ENCODE results near the gene PDCD11.

DNA sequence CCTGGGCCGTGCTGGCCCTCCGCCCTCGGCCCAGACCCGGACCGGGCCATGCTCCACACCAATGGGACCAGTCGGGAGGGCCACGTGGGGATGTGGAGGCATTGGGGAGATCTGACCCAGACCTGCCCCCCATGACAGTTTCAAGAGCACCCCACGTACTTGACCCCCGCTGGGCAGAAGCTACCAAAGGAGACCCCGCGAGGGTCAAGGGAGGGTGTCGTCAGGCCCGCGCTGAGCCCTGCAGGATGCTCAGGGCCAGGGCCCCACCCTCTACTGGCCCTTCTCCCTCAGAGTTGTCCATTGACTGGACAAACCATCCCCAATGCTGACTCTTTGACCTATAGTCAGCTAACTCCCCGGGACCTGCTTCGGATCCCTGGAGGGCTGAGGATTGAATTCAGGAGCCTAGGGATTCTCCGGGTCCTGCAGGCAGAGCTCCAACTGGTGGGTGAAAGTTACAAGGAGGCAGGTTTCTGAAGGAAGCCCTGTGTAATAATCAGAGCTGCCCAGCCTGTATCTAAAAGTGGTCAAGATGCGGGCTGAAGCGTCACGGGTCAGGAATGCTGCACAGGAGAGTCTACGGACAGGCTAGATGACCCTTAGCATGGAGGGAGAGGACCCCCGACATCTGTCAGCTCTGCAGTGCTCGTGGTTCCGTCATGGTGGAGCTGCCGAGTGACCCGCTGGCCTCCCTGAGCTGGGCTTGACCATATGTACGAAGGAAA is 56.2 kb downstream of the PDCD11 start:
- TF ChIP-seq, protein P1, sequence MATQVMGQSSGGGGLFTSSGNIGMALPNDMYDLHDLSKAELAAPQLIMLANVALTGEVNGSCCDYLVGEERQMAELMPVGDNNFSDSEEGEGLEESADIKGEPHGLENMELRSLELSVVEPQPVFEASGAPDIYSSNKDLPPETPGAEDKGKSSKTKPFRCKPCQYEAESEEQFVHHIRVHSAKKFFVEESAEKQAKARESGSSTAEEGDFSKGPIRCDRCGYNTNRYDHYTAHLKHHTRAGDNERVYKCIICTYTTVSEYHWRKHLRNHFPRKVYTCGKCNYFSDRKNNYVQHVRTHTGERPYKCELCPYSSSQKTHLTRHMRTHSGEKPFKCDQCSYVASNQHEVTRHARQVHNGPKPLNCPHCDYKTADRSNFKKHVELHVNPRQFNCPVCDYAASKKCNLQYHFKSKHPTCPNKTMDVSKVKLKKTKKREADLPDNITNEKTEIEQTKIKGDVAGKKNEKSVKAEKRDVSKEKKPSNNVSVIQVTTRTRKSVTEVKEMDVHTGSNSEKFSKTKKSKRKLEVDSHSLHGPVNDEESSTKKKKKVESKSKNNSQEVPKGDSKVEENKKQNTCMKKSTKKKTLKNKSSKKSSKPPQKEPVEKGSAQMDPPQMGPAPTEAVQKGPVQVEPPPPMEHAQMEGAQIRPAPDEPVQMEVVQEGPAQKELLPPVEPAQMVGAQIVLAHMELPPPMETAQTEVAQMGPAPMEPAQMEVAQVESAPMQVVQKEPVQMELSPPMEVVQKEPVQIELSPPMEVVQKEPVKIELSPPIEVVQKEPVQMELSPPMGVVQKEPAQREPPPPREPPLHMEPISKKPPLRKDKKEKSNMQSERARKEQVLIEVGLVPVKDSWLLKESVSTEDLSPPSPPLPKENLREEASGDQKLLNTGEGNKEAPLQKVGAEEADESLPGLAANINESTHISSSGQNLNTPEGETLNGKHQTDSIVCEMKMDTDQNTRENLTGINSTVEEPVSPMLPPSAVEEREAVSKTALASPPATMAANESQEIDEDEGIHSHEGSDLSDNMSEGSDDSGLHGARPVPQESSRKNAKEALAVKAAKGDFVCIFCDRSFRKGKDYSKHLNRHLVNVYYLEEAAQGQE (tag by site-specific recombination; IDR thresholded peaks at IDR 0.05): no peak
- TF ChIP-seq ZNF416 (tag by site-specific recombination; IDR thresholded peaks at IDR 0.05): no peak
- TF ChIP-seq, protein P2, sequence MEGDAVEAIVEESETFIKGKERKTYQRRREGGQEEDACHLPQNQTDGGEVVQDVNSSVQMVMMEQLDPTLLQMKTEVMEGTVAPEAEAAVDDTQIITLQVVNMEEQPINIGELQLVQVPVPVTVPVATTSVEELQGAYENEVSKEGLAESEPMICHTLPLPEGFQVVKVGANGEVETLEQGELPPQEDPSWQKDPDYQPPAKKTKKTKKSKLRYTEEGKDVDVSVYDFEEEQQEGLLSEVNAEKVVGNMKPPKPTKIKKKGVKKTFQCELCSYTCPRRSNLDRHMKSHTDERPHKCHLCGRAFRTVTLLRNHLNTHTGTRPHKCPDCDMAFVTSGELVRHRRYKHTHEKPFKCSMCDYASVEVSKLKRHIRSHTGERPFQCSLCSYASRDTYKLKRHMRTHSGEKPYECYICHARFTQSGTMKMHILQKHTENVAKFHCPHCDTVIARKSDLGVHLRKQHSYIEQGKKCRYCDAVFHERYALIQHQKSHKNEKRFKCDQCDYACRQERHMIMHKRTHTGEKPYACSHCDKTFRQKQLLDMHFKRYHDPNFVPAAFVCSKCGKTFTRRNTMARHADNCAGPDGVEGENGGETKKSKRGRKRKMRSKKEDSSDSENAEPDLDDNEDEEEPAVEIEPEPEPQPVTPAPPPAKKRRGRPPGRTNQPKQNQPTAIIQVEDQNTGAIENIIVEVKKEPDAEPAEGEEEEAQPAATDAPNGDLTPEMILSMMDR (tag by site-specific recombination; IDR thresholded peaks at IDR 0.05): no peak
- TF ChIP-seq ZNF132 (tag by site-specific recombination; IDR thresholded peaks at IDR 0.05; ENCODE audit: borderline replicate concordance): no peak
- TF ChIP-seq MYNN (tag by site-specific recombination; IDR thresholded peaks at IDR 0.05; ENCODE audit: borderline replicate concordance): no peak
- no peak for TF ChIP-seq ZNF433 (tag by site-specific recombination; IDR thresholded peaks at IDR 0.05; ENCODE audit: low read depth)
